HepG2 (cell line): ENCODE results near the gene TRMT2A. TPM values are rescaled to one million over a fixed set of nuclear protein-coding genes. Genes with fewer than 3 reads are reported as not detected.

ENCODE experiments used
- ARNTL ChIP-seq: sonication (generic); formaldehyde crosslinking; IDR thresholded peaks from 2 replicates; pipeline ENCODE4 v1.4.0; 2020; ENCODE audit warnings: mild to moderate bottlenecking, missing genetic modification reagents
- BCL6 ChIP-seq: IDR thresholded peaks from 2 replicates; pipeline ENCODE4 v1.6.1; 2016; ENCODE audit warnings: missing genetic modification reagents, missing compliant biosample characterization
- GRHL1 ChIP-seq: sonication (generic); formaldehyde crosslinking; conservative IDR thresholded peaks from 2 replicates; pipeline ENCODE4 v1.8.0; 2022; ENCODE audit warnings: missing genetic modification reagents
- HNRNPUL1 ChIP-seq: fragments of 200-400 bp; formaldehyde crosslinking; IDR thresholded peaks from 2 replicates; pipeline ENCODE4 v1.6.1; 2017; ENCODE audit warnings: low read depth, mild to moderate bottlenecking, low read length, moderate library complexity
- KAT8 ChIP-seq: IDR thresholded peaks from 2 replicates; pipeline ENCODE4 v1.6.1; 2016; ENCODE audit warnings: missing genetic modification reagents, missing compliant biosample characterization
- LCORL ChIP-seq, 2 experiments: fragments of 450-650 bp in 1 of 2; sonication (generic) in 1 of 2; formaldehyde crosslinking in 1 of 2; IDR thresholded peaks; 2 replicates each; pipeline versions ENCODE4 v1.5.0 to v1.6.1; 2017 to 2020; ENCODE audit warnings: antibody characterized with exemption in 1 of 2, missing genetic modification reagents in 1 of 2
- MAZ ChIP-seq, 2 experiments: sonication (generic) in 1 of 2; formaldehyde crosslinking in 1 of 2; IDR thresholded peaks; 2 replicates each; pipeline versions ENCODE4 v1.5.0 to v1.6.1; 2012 to 2020; ENCODE audit warnings: low read depth in 2 of 2, mild to moderate bottlenecking in 2 of 2, borderline replicate concordance in 1 of 2, improper control_type of control experiment in 1 of 2, low read length in 1 of 2, missing genetic modification reagents in 1 of 2, moderate library complexity in 1 of 2
- MEIS1 ChIP-seq: sonication (generic); formaldehyde crosslinking; IDR thresholded peaks from 2 replicates; pipeline ENCODE4 v1.9.0; 2021; ENCODE audit warnings: mild to moderate bottlenecking, missing genetic modification reagents, moderate library complexity, borderline replicate concordance
- MXI1 ChIP-seq: IDR thresholded peaks from 3 replicates; pipeline ENCODE4 v1.6.1; 2012; ENCODE audit warnings: low read depth, low read length, inconsistent platforms, borderline replicate concordance
- NFE2L2 ChIP-seq: fragments of 150-350 bp; IDR thresholded peaks from 2 replicates; pipeline ENCODE4 v1.6.1; 2014; ENCODE audit warnings: low read length
- NFIC ChIP-seq: IDR thresholded peaks from 2 replicates; pipeline ENCODE4 v1.6.1; 2012; ENCODE audit warnings: mild to moderate bottlenecking, low read length, inconsistent platforms
- NFRKB ChIP-seq: fragments of 450-650 bp; IDR thresholded peaks from 2 replicates; pipeline ENCODE4 v1.6.1; 2017
- NR2C2 ChIP-seq: sonication (generic); formaldehyde crosslinking; IDR thresholded peaks from 2 replicates; pipeline ENCODE4 v1.4.0; 2020; ENCODE audit warnings: missing genetic modification reagents, mild to moderate bottlenecking, moderate library complexity, borderline replicate concordance
- SMAD9 ChIP-seq: sonication (generic); formaldehyde crosslinking; IDR thresholded peaks from 2 replicates; pipeline ENCODE4 v1.5.1; 2020; ENCODE audit warnings: mild to moderate bottlenecking, missing genetic modification reagents
- SNAI1 ChIP-seq: sonication (generic); formaldehyde crosslinking; IDR thresholded peaks from 2 replicates; pipeline ENCODE4 v1.5.0; 2020; ENCODE audit warnings: mild to moderate bottlenecking, missing genetic modification reagents, borderline replicate concordance
- STAG1 ChIP-seq: sonication (generic); formaldehyde crosslinking; IDR thresholded peaks from 2 replicates; pipeline ENCODE4 v1.4.0; 2020; ENCODE audit warnings: missing genetic modification reagents
- ZBTB7A ChIP-seq: sonication (generic); formaldehyde crosslinking; IDR thresholded peaks from 2 replicates; pipeline ENCODE4 v1.8.0; 2022; ENCODE audit warnings: mild to moderate bottlenecking, missing genetic modification reagents
- ZNF235 ChIP-seq: sonication (generic); formaldehyde crosslinking; IDR thresholded peaks from 2 replicates; pipeline ENCODE4 v1.8.1; 2023; ENCODE audit warnings: mild to moderate bottlenecking, missing genetic modification reagents, borderline replicate concordance
- ZNF780A ChIP-seq: sonication (generic); formaldehyde crosslinking; IDR thresholded peaks from 2 replicates; pipeline ENCODE4 v1.8.0; 2022; ENCODE audit warnings: mild to moderate bottlenecking, missing genetic modification reagents, moderate library complexity
- ZSCAN20 ChIP-seq: sonication (generic); formaldehyde crosslinking; IDR thresholded peaks from 2 replicates; pipeline ENCODE4 v1.4.0; 2020; ENCODE audit warnings: missing genetic modification reagents, mild to moderate bottlenecking, borderline replicate concordance
- polyA plus RNA-seq, 8 experiments: library from polyadenylated mRNA; depleted of rRNA in 3 of 8; stranded (reverse) in 7 of 8; unstranded in 1 of 8; fragments of >200 nt; fragmentation: Illumina TruSeq in 4 of 8; extraction: Trizol in 4 of 8; gene quantifications; 2 replicates each; pipeline versions ENCODE4 v1.2.1 to v1.2.3, GENCODE V29; 2011 to 2016; ENCODE audit warnings: low read depth in 4 of 8, missing spikeins in 1 of 8, mixed read lengths in 1 of 8; ENCODE audit not compliant: insufficient read depth in 1 of 8
- total RNA-seq, 5 experiments: library from RNA; depleted of rRNA; stranded (reverse); fragments of >200 nt; fragmentation: Illumina TruSeq; extraction: Trizol; gene quantifications; 2 replicates each; pipeline ENCODE4 v1.2.3, GENCODE V29; 2016; ENCODE audit warnings: low read depth in 1 of 5
- TF ChIP-seq, protein P1 (sequence below): sonication (generic); formaldehyde crosslinking; IDR thresholded peaks from 2 replicates; pipeline ENCODE4 v1.8.1; 2023; ENCODE audit warnings: mild to moderate bottlenecking, inconsistent platforms, moderate library complexity, missing genetic modification reagents, borderline replicate concordance
- TF ChIP-seq, protein P2 (sequence below): sonication (generic); formaldehyde crosslinking; IDR thresholded peaks from 2 replicates; pipeline ENCODE4 v1.4.0; 2020; ENCODE audit warnings: mild to moderate bottlenecking, missing genetic modification reagents
- TF ChIP-seq, protein P3 (sequence below): IDR thresholded peaks from 2 replicates; pipeline ENCODE4 v1.6.1; 2016; ENCODE audit warnings: mild to moderate bottlenecking, missing biosample characterization, missing genetic modification reagents

Gene TRMT2A
- total and polyA plus RNA-seq, 2 of the 13 experiments (the other 11 are each of a cell fraction or from before 2014, with no cell fraction given) = 24.0 to 30.3 TPM

- TF ChIP-seq GRHL1 (CRISPR knock-in tag) = no peak
- TF ChIP-seq BCL6 (CRISPR knock-in tag) = no peak
- no peak for TF ChIP-seq SMAD9 (CRISPR knock-in tag)
- TF ChIP-seq, protein P1, sequence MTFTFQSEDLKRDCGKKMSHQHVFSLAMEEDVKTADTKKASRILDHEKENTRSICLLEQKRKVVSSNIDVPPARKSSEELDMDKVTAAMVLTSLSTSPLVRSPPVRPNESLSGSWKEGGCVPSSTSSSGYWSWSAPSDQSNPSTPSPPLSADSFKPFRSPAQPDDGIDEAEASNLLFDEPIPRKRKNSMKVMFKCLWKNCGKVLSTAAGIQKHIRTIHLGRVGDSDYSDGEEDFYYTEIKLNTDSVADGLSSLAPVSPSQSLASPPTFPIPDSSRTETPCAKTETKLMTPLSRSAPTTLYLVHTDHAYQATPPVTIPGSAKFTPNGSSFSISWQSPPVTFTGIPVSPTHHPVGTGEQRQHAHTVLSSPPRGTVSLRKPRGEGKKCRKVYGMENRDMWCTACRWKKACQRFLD (CRISPR knock-in tag) = no peak
- TF ChIP-seq ZBTB7A (CRISPR knock-in tag) = 0 out of 2 replicates have a peak, but pooled peaks have one; percentile 21
- TF ChIP-seq, protein P2, sequence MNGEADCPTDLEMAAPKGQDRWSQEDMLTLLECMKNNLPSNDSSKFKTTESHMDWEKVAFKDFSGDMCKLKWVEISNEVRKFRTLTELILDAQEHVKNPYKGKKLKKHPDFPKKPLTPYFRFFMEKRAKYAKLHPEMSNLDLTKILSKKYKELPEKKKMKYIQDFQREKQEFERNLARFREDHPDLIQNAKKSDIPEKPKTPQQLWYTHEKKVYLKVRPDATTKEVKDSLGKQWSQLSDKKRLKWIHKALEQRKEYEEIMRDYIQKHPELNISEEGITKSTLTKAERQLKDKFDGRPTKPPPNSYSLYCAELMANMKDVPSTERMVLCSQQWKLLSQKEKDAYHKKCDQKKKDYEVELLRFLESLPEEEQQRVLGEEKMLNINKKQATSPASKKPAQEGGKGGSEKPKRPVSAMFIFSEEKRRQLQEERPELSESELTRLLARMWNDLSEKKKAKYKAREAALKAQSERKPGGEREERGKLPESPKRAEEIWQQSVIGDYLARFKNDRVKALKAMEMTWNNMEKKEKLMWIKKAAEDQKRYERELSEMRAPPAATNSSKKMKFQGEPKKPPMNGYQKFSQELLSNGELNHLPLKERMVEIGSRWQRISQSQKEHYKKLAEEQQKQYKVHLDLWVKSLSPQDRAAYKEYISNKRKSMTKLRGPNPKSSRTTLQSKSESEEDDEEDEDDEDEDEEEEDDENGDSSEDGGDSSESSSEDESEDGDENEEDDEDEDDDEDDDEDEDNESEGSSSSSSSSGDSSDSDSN (CRISPR knock-in tag) = peak; percentile 44
- TF ChIP-seq, protein P3, sequence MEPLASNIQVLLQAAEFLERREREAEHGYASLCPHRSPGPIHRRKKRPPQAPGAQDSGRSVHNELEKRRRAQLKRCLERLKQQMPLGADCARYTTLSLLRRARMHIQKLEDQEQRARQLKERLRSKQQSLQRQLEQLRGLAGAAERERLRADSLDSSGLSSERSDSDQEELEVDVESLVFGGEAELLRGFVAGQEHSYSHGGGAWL (CRISPR knock-in tag) = no peak
- no peak for TF ChIP-seq KAT8 (CRISPR knock-in tag)
- peak; percentile 53 for TF ChIP-seq STAG1
- no peak for TF ChIP-seq ZNF235 (CRISPR knock-in tag)
- no peak for TF ChIP-seq MAZ (IDR thresholded peaks at IDR 0.05; ENCODE audit: borderline replicate concordance, low read depth, low read length)
- TF ChIP-seq MAZ (CRISPR knock-in tag; IDR thresholded peaks at IDR 0.05; ENCODE audit: low read depth) = no peak
- no peak for TF ChIP-seq ZSCAN20 (CRISPR knock-in tag)
- peak; percentile 77 for TF ChIP-seq LCORL (IDR thresholded peaks at IDR 0.05)
- TF ChIP-seq LCORL (CRISPR knock-in tag; IDR thresholded peaks at IDR 0.05) = peak; percentile 75; the same call in 1 of the 2 replicates
- no peak for TF ChIP-seq SNAI1
- TF ChIP-seq NFE2L2 = no peak
- 0 out of 2 replicates have a peak, but pooled peaks have one; percentile 19 for TF ChIP-seq MEIS1 (CRISPR knock-in tag)
- peak; percentile 59; the same call in 1 of the 3 replicates for TF ChIP-seq MXI1
- peak; percentile 70; the same call in 1 of the 2 replicates for TF ChIP-seq ARNTL (CRISPR knock-in tag)
- TF ChIP-seq NR2C2 (CRISPR knock-in tag) = peak; percentile 83
- no peak for TF ChIP-seq HNRNPUL1
- no peak for TF ChIP-seq NFRKB
- no peak for TF ChIP-seq ZNF780A
- TF ChIP-seq NFIC = no peak
Measured at GRCh38 chr22:20084547-20085413, 32.2 kb downstream of the TRMT2A start (continued).
